ENCODE results near the gene SESN2. TPM values are rescaled to one million over a fixed set of nuclear protein-coding genes. Genes with fewer than 3 reads are reported as not detected.
A peak's percentile ranks its signal among the peaks of the same experiment; 100 is the strongest.

SESN2 gene
- total and polyA plus RNA-seq, 4 donors: 5.5 to 13.0 (median 10.7) TPM

GRCh38 chr1:28257736-28258135 lies 1.6 kb upstream of the SESN2 start:
- no peak for DNase-seq (ENCODE audit: low spot score)
- no peak for TF ChIP-seq REST (IDR thresholded peaks at IDR 0.05)
- no peak for TF ChIP-seq CTCF (IDR thresholded peaks at IDR 0.05; ENCODE audit: low read depth, low read length, missing input control)
- TF ChIP-seq ZBTB33 (IDR thresholded peaks at IDR 0.05): no peak
- no peak for TF ChIP-seq MAX (IDR thresholded peaks at IDR 0.05)
- TF ChIP-seq GABPA (IDR thresholded peaks at IDR 0.05 in 1 of 2, conservative IDR thresholded peaks at IDR 0.05 in 1 of 2): no peak
- TF ChIP-seq RXRA (IDR thresholded peaks at IDR 0.05): no peak
- no peak for TF ChIP-seq RAD21 (IDR thresholded peaks at IDR 0.05)
- TF ChIP-seq YY1 (IDR thresholded peaks at IDR 0.05): no peak
- TF ChIP-seq FOXA2 (IDR thresholded peaks at IDR 0.05): no peak
- no peak for TF ChIP-seq FOXA1 (IDR thresholded peaks at IDR 0.05)
- TF ChIP-seq ATF3 (IDR thresholded peaks at IDR 0.05): no peak
- no peak for TF ChIP-seq EGR1 (IDR thresholded peaks at IDR 0.05; ENCODE audit: low read depth in 2 of 2)
- TF ChIP-seq HNF4G (IDR thresholded peaks at IDR 0.05): no peak
- TF ChIP-seq JUND (IDR thresholded peaks at IDR 0.05): no peak
- H3K9ac ChIP-seq (ENCODE audit: low read depth in 1 of 2, low read length in 2 of 2): no peak overlapping the region
- no peaks in the 10 kb centered on the region for H3K36me3 ChIP-seq (ENCODE audit: control insufficient read depth in 4 of 4, insufficient read depth in 3 of 4, low read depth in 1 of 4, low read length in 3 of 4)
- 100% methylated on average over 4 of the region's 4 CpGs for WGBS
- H3K4me3 ChIP-seq (ENCODE audit: low read depth in 1 of 3, low read length in 3 of 3): no peak overlapping the region
- H3K27ac ChIP-seq (ENCODE audit: low read depth in 1 of 2, low read length in 2 of 2): no peak overlapping the region
- H3K27me3 ChIP-seq (ENCODE audit: control insufficient read depth in 4 of 4, insufficient read depth in 4 of 4, low read length in 3 of 4): no peaks in the 10 kb centered on the region
- peaks cover 0 to 23% (median 14%) of the 10 kb centered on the region in 4 donors for H3K4me1 ChIP-seq (ENCODE audit: control insufficient read depth in 4 of 4, insufficient read depth in 4 of 4, low read length in 3 of 4)
- H3K9me3 ChIP-seq (ENCODE audit: control insufficient read depth in 4 of 4, low read length in 3 of 4): no peaks in the 10 kb centered on the region

- H3K9me3 ChIP-seq (ENCODE audit: control insufficient read depth in 4 of 4, low read length in 3 of 4): no peaks in the 10 kb centered on the region
- no peaks in the 10 kb centered on the region for H3K36me3 ChIP-seq (ENCODE audit: control insufficient read depth in 4 of 4, insufficient read depth in 3 of 4, low read depth in 1 of 4, low read length in 3 of 4)
- H3K27me3 ChIP-seq (ENCODE audit: control insufficient read depth in 4 of 4, insufficient read depth in 4 of 4, low read length in 3 of 4): no peaks in the 10 kb centered on the region
- H3K27ac ChIP-seq (ENCODE audit: low read depth in 1 of 2, low read length in 2 of 2): peak overlapping the region; percentile 69 to 85
- peak overlapping the region in 1 of 2 donors; percentile 42 for H3K9ac ChIP-seq (ENCODE audit: low read depth in 1 of 2, low read length in 2 of 2)
- TF ChIP-seq EGR1 (IDR thresholded peaks at IDR 0.05; ENCODE audit: low read depth in 2 of 2) (no peak), GABPA (IDR thresholded peaks at IDR 0.05 in 1 of 2, conservative IDR thresholded peaks at IDR 0.05 in 1 of 2) (no peak), FOXA1 (IDR thresholded peaks at IDR 0.05) (no peak), NR2F2 (IDR thresholded peaks at IDR 0.05) (peak; percentile 85)
- peaks cover 0 to 33% (median 24%) of the 10 kb centered on the region in 4 donors for H3K4me1 ChIP-seq (ENCODE audit: control insufficient read depth in 4 of 4, insufficient read depth in 4 of 4, low read length in 3 of 4)
- no peak overlapping the region for H3K4me3 ChIP-seq (ENCODE audit: low read depth in 1 of 3, low read length in 3 of 3)
- DNase-seq (ENCODE audit: low spot score): no peak
- 17% methylated on average over 12 of the region's 12 CpGs for WGBS
Observed at GRCh38 chr1:28258628-28259251, 578 bp upstream of the SESN2 start.

All from liver (tissue), 9 donors.